Measurements from ENCODE around the gene NHS. TPM values are rescaled to one million over a fixed set of nuclear protein-coding genes. Genes with fewer than 3 reads are reported as not detected.

NHS gene
- total and polyA plus RNA-seq, 2 of the 13 experiments (the other 11 are each of a cell fraction or from before 2014, with no cell fraction given), result 0.02 TPM; not detected in 1

DNA sequence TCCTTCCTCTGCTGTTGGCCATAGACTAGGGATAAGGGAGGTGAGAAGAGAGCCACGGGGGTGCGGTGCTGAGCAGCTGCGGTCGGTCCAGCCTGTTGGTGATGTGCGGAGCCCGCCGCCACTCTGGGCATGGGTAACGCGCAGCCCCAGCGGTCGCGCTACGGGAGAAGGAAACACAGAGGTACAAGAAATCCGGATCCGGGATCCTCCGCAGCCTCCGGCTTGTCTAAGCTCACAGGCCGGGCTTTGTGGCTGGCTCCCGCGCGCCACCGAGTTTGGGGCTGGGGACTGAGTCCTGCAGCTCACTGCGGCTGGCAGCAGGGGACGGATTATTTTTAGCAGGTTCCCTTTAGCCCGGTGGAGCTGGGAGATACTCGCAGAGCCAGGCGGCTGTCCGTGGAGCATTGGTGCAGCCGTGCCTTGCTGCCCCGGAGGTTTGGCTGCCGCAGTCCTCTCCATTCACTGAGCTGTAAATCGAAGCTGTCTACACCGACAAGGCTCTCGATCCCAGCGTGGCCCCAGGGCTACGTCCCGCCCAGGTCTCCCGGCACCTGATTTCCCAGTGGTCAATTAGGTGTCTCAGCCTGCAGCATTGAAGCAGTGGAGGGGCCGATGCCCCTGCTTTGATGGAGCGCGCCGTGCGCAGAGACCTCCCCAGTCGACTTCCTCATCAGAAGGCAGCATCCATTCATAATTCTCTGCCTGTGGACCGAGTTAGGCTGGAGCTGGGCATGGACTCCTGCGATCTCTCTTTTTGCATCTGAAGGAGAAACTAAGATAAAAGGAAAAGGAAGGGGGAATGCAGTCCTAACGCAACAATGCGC is 280.4 kb downstream of the NHS start (continued):
- TF ChIP-seq, protein P1, sequence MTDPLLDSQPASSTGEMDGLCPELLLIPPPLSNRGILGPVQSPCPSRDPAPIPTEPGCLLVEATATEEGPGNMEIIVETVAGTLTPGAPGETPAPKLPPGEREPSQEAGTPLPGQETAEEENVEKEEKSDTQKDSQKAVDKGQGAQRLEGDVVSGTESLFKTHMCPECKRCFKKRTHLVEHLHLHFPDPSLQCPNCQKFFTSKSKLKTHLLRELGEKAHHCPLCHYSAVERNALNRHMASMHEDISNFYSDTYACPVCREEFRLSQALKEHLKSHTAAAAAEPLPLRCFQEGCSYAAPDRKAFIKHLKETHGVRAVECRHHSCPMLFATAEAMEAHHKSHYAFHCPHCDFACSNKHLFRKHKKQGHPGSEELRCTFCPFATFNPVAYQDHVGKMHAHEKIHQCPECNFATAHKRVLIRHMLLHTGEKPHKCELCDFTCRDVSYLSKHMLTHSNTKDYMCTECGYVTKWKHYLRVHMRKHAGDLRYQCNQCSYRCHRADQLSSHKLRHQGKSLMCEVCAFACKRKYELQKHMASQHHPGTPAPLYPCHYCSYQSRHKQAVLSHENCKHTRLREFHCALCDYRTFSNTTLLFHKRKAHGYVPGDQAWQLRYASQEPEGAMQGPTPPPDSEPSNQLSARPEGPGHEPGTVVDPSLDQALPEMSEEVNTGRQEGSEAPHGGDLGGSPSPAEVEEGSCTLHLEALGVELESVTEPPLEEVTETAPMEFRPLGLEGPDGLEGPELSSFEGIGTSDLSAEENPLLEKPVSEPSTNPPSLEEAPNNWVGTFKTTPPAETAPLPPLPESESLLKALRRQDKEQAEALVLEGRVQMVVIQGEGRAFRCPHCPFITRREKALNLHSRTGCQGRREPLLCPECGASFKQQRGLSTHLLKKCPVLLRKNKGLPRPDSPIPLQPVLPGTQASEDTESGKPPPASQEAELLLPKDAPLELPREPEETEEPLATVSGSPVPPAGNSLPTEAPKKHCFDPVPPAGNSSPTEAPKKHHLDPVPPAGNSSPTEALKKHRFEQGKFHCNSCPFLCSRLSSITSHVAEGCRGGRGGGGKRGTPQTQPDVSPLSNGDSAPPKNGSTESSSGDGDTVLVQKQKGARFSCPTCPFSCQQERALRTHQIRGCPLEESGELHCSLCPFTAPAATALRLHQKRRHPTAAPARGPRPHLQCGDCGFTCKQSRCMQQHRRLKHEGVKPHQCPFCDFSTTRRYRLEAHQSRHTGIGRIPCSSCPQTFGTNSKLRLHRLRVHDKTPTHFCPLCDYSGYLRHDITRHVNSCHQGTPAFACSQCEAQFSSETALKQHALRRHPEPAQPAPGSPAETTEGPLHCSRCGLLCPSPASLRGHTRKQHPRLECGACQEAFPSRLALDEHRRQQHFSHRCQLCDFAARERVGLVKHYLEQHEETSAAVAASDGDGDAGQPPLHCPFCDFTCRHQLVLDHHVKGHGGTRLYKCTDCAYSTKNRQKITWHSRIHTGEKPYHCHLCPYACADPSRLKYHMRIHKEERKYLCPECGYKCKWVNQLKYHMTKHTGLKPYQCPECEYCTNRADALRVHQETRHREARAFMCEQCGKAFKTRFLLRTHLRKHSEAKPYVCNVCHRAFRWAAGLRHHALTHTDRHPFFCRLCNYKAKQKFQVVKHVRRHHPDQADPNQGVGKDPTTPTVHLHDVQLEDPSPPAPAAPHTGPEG (CRISPR knock-in tag; IDR thresholded peaks at IDR 0.05), result no peak
- no peak for TF ChIP-seq PCBP2 (optimal IDR thresholded peaks at IDR 0.05; ENCODE audit: low read depth, low read length, poor library complexity, severe bottlenecking)
- TF ChIP-seq, protein P2, sequence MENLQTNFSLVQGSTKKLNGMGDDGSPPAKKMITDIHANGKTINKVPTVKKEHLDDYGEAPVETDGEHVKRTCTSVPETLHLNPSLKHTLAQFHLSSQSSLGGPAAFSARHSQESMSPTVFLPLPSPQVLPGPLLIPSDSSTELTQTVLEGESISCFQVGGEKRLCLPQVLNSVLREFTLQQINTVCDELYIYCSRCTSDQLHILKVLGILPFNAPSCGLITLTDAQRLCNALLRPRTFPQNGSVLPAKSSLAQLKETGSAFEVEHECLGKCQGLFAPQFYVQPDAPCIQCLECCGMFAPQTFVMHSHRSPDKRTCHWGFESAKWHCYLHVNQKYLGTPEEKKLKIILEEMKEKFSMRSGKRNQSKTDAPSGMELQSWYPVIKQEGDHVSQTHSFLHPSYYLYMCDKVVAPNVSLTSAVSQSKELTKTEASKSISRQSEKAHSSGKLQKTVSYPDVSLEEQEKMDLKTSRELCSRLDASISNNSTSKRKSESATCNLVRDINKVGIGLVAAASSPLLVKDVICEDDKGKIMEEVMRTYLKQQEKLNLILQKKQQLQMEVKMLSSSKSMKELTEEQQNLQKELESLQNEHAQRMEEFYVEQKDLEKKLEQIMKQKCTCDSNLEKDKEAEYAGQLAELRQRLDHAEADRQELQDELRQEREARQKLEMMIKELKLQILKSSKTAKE (CRISPR knock-in tag; IDR thresholded peaks at IDR 0.05; ENCODE audit: borderline replicate concordance), result no peak
- no peak for TF ChIP-seq SRSF9 (IDR thresholded peaks at IDR 0.05; ENCODE audit: borderline replicate concordance, insufficient read depth, low read depth, low read length, poor library complexity, severe bottlenecking)
- TF ChIP-seq, protein P3, sequence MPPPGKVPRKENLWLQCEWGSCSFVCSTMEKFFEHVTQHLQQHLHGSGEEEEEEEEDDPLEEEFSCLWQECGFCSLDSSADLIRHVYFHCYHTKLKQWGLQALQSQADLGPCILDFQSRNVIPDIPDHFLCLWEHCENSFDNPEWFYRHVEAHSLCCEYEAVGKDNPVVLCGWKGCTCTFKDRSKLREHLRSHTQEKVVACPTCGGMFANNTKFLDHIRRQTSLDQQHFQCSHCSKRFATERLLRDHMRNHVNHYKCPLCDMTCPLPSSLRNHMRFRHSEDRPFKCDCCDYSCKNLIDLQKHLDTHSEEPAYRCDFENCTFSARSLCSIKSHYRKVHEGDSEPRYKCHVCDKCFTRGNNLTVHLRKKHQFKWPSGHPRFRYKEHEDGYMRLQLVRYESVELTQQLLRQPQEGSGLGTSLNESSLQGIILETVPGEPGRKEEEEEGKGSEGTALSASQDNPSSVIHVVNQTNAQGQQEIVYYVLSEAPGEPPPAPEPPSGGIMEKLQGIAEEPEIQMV (CRISPR knock-in tag; IDR thresholded peaks at IDR 0.05; ENCODE audit: low read depth), result no peak
